GM15510 (cell line): Measurements from ENCODE around the gene SYT2.

Experiments used
- POLR2A ChIP-seq: IDR thresholded peaks from 3 replicates; pipeline ENCODE4 v1.6.1; 2011; ENCODE audit warnings: borderline replicate concordance; ENCODE audit not compliant: insufficient read length; ENCODE audit errors: extremely low read depth

The SYT2 gene

DNA sequence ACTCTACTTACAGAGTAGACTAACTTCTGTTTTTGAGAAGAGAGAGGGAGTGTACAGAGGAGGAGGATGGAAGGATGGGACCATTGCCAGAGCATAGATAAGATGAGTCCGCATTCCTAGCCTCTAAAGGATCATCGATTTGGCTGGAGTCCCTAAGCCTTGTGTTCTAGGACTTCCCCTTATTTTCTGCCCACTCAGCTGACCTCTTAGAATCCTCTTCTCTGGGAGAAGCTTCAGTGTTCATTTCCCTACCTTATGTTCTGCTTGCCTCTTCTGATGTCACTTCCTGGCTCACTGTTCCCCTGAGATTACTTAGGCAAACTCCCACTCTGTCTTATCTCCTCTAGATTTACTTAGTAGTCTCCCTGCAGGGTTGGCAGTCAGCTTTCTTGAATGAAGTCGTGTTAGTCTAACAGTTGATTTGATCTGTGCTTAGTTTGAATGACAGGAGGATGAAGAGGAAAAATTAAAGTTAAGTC, 156.7 kb downstream of the SYT2 start:
- no peak for TF ChIP-seq POLR2A

DNA sequence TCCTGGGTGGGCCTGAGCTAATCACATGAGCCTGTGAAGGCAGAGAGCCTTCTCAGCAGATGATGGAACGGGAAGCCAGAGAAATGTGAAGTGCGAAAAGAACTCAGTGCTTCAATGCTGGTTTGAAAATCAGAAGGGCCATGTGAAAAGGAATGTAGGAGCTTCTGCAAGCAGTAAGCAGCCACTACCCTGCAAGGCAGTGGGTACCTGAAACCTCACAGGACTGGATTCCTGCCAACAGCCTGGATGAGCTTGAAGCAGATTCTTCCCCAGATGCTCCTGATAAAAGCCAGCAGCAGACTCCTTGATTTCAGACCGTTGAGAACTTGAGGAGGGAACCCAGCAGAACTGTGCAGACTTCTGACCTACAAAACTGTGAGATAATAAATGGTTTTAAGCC, 158.6 kb downstream of the SYT2 start:
- TF ChIP-seq POLR2A: no peak

DNA sequence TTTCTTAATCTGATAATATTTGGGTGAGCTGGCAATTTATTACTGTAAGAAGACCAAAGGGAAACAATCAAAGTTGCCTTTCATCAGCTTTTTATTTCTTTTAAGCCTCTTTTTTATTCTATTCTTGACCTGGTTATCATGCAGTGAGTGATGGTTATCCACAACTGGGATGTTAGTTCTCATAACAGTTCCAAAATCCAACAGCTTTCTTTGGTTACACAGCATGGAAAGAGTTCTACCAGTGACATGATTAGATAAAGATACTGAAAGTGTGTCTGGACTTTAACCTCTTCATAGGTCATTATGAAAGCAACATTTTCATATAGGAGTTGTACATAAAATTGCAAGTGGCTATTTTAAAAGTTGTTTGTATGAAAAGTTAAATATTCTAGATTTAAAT, 163.0 kb downstream of the SYT2 start:
- no peak for TF ChIP-seq POLR2A
